ENCODE results near the gene GIT2. TPM values are rescaled to one million over a fixed set of nuclear protein-coding genes. Genes with fewer than 3 reads are reported as not detected.

GIT2 gene
- total and polyA plus RNA-seq, 2 of the 8 experiments (the other 6 are each of a cell fraction or from before 2014, with no cell fraction given): 9.6 to 20.7 TPM

- TF ChIP-seq, protein P1, sequence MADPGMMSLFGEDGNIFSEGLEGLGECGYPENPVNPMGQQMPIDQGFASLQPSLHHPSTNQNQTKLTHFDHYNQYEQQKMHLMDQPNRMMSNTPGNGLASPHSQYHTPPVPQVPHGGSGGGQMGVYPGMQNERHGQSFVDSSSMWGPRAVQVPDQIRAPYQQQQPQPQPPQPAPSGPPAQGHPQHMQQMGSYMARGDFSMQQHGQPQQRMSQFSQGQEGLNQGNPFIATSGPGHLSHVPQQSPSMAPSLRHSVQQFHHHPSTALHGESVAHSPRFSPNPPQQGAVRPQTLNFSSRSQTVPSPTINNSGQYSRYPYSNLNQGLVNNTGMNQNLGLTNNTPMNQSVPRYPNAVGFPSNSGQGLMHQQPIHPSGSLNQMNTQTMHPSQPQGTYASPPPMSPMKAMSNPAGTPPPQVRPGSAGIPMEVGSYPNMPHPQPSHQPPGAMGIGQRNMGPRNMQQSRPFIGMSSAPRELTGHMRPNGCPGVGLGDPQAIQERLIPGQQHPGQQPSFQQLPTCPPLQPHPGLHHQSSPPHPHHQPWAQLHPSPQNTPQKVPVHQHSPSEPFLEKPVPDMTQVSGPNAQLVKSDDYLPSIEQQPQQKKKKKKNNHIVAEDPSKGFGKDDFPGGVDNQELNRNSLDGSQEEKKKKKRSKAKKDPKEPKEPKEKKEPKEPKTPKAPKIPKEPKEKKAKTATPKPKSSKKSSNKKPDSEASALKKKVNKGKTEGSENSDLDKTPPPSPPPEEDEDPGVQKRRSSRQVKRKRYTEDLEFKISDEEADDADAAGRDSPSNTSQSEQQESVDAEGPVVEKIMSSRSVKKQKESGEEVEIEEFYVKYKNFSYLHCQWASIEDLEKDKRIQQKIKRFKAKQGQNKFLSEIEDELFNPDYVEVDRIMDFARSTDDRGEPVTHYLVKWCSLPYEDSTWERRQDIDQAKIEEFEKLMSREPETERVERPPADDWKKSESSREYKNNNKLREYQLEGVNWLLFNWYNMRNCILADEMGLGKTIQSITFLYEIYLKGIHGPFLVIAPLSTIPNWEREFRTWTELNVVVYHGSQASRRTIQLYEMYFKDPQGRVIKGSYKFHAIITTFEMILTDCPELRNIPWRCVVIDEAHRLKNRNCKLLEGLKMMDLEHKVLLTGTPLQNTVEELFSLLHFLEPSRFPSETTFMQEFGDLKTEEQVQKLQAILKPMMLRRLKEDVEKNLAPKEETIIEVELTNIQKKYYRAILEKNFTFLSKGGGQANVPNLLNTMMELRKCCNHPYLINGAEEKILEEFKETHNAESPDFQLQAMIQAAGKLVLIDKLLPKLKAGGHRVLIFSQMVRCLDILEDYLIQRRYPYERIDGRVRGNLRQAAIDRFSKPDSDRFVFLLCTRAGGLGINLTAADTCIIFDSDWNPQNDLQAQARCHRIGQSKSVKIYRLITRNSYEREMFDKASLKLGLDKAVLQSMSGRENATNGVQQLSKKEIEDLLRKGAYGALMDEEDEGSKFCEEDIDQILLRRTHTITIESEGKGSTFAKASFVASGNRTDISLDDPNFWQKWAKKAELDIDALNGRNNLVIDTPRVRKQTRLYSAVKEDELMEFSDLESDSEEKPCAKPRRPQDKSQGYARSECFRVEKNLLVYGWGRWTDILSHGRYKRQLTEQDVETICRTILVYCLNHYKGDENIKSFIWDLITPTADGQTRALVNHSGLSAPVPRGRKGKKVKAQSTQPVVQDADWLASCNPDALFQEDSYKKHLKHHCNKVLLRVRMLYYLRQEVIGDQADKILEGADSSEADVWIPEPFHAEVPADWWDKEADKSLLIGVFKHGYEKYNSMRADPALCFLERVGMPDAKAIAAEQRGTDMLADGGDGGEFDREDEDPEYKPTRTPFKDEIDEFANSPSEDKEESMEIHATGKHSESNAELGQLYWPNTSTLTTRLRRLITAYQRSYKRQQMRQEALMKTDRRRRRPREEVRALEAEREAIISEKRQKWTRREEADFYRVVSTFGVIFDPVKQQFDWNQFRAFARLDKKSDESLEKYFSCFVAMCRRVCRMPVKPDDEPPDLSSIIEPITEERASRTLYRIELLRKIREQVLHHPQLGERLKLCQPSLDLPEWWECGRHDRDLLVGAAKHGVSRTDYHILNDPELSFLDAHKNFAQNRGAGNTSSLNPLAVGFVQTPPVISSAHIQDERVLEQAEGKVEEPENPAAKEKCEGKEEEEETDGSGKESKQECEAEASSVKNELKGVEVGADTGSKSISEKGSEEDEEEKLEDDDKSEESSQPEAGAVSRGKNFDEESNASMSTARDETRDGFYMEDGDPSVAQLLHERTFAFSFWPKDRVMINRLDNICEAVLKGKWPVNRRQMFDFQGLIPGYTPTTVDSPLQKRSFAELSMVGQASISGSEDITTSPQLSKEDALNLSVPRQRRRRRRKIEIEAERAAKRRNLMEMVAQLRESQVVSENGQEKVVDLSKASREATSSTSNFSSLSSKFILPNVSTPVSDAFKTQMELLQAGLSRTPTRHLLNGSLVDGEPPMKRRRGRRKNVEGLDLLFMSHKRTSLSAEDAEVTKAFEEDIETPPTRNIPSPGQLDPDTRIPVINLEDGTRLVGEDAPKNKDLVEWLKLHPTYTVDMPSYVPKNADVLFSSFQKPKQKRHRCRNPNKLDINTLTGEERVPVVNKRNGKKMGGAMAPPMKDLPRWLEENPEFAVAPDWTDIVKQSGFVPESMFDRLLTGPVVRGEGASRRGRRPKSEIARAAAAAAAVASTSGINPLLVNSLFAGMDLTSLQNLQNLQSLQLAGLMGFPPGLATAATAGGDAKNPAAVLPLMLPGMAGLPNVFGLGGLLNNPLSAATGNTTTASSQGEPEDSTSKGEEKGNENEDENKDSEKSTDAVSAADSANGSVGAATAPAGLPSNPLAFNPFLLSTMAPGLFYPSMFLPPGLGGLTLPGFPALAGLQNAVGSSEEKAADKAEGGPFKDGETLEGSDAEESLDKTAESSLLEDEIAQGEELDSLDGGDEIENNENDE (IDR thresholded peaks at IDR 0.05; ENCODE audit: insufficient replicate concordance, low read length): no peak
- TF ChIP-seq HDAC6 (IDR thresholded peaks at IDR 0.05; ENCODE audit: low read depth, low read length) (no peak), POLR2AphosphoS5 (IDR thresholded peaks at IDR 0.05; ENCODE audit: low read depth, low read length) (no peak), KDM4A (IDR thresholded peaks at IDR 0.05; ENCODE audit: low read depth, low read length, severe bottlenecking) (no peak)
These were observed 45.0 kb downstream of the GIT2 start (continued) for GRCh38 chr12:109951136-109951535.
